Fibroblast of lung (primary cell): ENCODE measurements around the gene INO80E. TPM values are rescaled to one million over a fixed set of nuclear protein-coding genes. Genes with fewer than 3 reads are reported as not detected.

Source experiments
- DNase-seq, 2 donors: peaks; one replicate each; pipeline versions ENCODE4 v3.0.0 to v3.0.0-alpha.2; 2010; ENCODE audit warnings: low read depth in 2 of 2
- H2AFZ ChIP-seq: 2 replicates; pipeline ENCODE4 v1.5.1; 2012; ENCODE audit warnings: low read length, control low read depth, inconsistent platforms
- H3K27ac ChIP-seq: 2 replicates; pipeline ENCODE4 v1.5.1; 2011; ENCODE audit warnings: low read length, control low read depth; ENCODE audit not compliant: insufficient read depth
- H3K27me3 ChIP-seq: 2 replicates; pipeline ENCODE4 v1.5.1; 2011; ENCODE audit warnings: mild to moderate bottlenecking, low read length; ENCODE audit not compliant: control insufficient read depth, insufficient read depth
- H3K36me3 ChIP-seq: 2 replicates; pipeline ENCODE4 v1.5.1; 2011; ENCODE audit warnings: low read length; ENCODE audit not compliant: control insufficient read depth, insufficient read depth
- H3K4me1 ChIP-seq: 2 replicates; pipeline ENCODE4 v1.5.1; 2011; ENCODE audit warnings: low read length; ENCODE audit not compliant: control insufficient read depth, insufficient read depth; ENCODE audit errors: extremely low read depth
- H3K4me2 ChIP-seq: 2 replicates; pipeline ENCODE4 v1.5.1; 2011; ENCODE audit warnings: low read length, control low read depth; ENCODE audit not compliant: insufficient read depth; ENCODE audit errors: extremely low read depth
- H3K4me3 ChIP-seq, 4 experiments: fragments of 200-600 bp in 1 of 4; sonication (generic) in 1 of 4; replicated peaks in 1 of 4; 2 replicates each; pipeline ENCODE4 v1.5.1; 2011 to 2016; ENCODE audit warnings: low read length in 4 of 4, low read depth in 3 of 4, mild to moderate bottlenecking in 3 of 4, control low read depth in 2 of 4, inconsistent platforms in 1 of 4, mixed read lengths in 1 of 4; ENCODE audit not compliant: insufficient read depth in 1 of 4; ENCODE audit errors: control extremely low read depth in 1 of 4
- H3K79me2 ChIP-seq: 2 replicates; pipeline ENCODE4 v1.5.1; 2012; ENCODE audit warnings: mild to moderate bottlenecking, low read length, inconsistent platforms; ENCODE audit not compliant: control insufficient read depth, insufficient read depth
- H3K9ac ChIP-seq: 2 replicates; pipeline ENCODE4 v1.5.1; 2011; ENCODE audit warnings: mild to moderate bottlenecking, low read length, control low read depth; ENCODE audit not compliant: insufficient read depth
- H3K9me3 ChIP-seq: 2 replicates; pipeline ENCODE4 v1.5.1; 2012; ENCODE audit warnings: low read depth, low read length; ENCODE audit not compliant: control insufficient read depth, insufficient read depth
- H4K20me1 ChIP-seq: 2 replicates; pipeline ENCODE4 v1.5.1; 2011; ENCODE audit warnings: low read length; ENCODE audit not compliant: control insufficient read depth, insufficient read depth; ENCODE audit errors: extremely low read depth
- CTCF ChIP-seq, 2 donors: IDR thresholded peaks in 1 of 2; conservative IDR thresholded peaks in 1 of 2; 1 replicate in 1 of 2; 2 replicates in 1 of 2; pipeline ENCODE4 v1.5.1; 2011 to 2012; ENCODE audit warnings: low read length in 2 of 2, control low read depth in 1 of 2, inconsistent platforms in 1 of 2, low read depth in 1 of 2, mild to moderate bottlenecking in 1 of 2
- EZH2 ChIP-seq: IDR thresholded peaks from 2 replicates; pipeline ENCODE4 v1.5.1; 2012; ENCODE audit warnings: low read length, control low read depth, mild to moderate bottlenecking; ENCODE audit errors: missing control alignments
- polyA plus RNA-seq, 2 donors: library from polyadenylated mRNA; depleted of rRNA in 1 of 2; stranded (reverse) in 1 of 2; unstranded in 1 of 2; fragments of >200 nt; gene quantifications; 2 replicates each; pipeline ENCODE4 v1.2.1, GENCODE V29; 2011 to 2012; ENCODE audit warnings: missing spikeins in 1 of 2
- total RNA-seq: library from RNA; depleted of rRNA; stranded (reverse); fragments of >200 nt; gene quantifications from 2 replicates; pipeline ENCODE4 v1.2.1, GENCODE V29; 2014

INO80E gene
- total and polyA plus RNA-seq, 2 donors (not counting 1 experiment from before 2014, with no cell fraction given): 16.3 to 21.9 TPM

GRCh38 chr16:30000735-30001631 is 4.9 kb downstream of the INO80E start:
- DNase-seq: no peak
- H3K27ac ChIP-seq: no peak overlapping the region
- H3K36me3 ChIP-seq: peaks cover 8% of the 10 kb centered on the region
- H3K9me3 ChIP-seq: no peaks in the 10 kb centered on the region
- no peak overlapping the region for H2AFZ ChIP-seq
- H4K20me1 ChIP-seq: no peaks in the 10 kb centered on the region
- H3K4me2 ChIP-seq: no peak overlapping the region
- peaks cover 4% of the 10 kb centered on the region for H3K4me1 ChIP-seq
- H3K4me3 ChIP-seq: no peak overlapping the region
- H3K9ac ChIP-seq: no peak overlapping the region
- no peaks in the 10 kb centered on the region for H3K27me3 ChIP-seq
- TF ChIP-seq CTCF (conservative IDR thresholded peaks at IDR 0.05 in 1 of 2, IDR thresholded peaks at IDR 0.05 in 1 of 2; ENCODE audit: low read depth in 1 of 2, low read length in 2 of 2): peak in 1 of 2 donors; percentile 10
- no peak for TF ChIP-seq EZH2
- H3K79me2 ChIP-seq: peaks cover 6% of the 10 kb centered on the region

GRCh38 chr16:30002614-30003346 is 6.7 kb downstream of the INO80E start:
- Histone ChIP-seq H3K27ac (no peak overlapping the region), H3K9ac (no peak overlapping the region), H3K4me2 (no peak overlapping the region), H3K4me1 (no peaks in the 10 kb centered on the region), H3K36me3 (peaks cover 10% of the 10 kb centered on the region), H2AFZ (no peak overlapping the region), H3K9me3 (no peaks in the 10 kb centered on the region), H4K20me1 (no peaks in the 10 kb centered on the region), H3K27me3 (no peaks in the 10 kb centered on the region), H3K4me3 (no peak overlapping the region), H3K79me2 (no peaks in the 10 kb centered on the region)
- no peak for TF ChIP-seq CTCF (conservative IDR thresholded peaks at IDR 0.05 in 1 of 2, IDR thresholded peaks at IDR 0.05 in 1 of 2; ENCODE audit: low read depth in 1 of 2, low read length in 2 of 2)
- no peak for TF ChIP-seq EZH2
- DNase-seq: no peak

DNA sequence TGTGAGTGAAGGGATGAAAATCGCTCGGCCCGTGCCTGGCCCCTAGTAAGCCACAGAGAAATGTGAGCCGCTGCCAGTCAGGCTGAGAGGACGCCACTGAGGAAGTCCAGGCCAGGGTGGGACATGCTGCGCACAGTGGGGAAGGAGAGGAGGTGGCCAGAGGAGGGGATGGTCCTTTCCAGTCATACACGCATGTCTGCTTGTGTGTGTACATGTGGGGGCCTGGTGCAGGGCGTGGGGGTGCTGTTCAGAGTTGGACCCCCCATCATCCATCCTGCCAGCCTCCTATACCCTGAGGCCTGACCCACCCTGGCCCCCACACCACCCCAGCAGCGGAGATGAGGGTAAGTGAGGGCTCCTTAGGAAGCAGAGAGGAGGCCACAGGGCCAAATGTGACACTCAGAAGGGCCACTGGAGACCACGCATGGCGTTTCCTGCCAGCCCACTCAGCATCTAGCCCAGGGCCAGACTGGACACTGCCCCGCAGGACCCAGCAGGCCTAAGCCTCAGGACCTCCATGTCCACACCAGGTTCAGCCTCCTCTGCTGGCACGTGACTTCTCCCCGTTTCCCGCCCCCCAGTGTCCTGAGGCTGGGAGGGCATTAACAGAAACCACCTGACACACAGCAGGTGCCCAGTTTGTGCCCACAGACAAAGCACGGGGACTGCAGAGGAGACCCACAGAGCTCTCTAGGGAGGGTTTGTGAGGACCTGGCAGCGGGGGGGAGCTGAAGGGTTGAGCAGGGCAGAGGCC is 7.8 kb downstream of the INO80E start:
- DNase-seq: no peak
- no peak overlapping the region for H3K27ac ChIP-seq
- no peaks in the 10 kb centered on the region for H3K79me2 ChIP-seq
- H3K4me1 ChIP-seq: no peaks in the 10 kb centered on the region
- peaks cover 10% of the 10 kb centered on the region for H3K36me3 ChIP-seq
- H3K9me3 ChIP-seq: no peaks in the 10 kb centered on the region
- TF ChIP-seq EZH2 (no peak), CTCF (conservative IDR thresholded peaks at IDR 0.05 in 1 of 2, IDR thresholded peaks at IDR 0.05 in 1 of 2; ENCODE audit: low read depth in 1 of 2, low read length in 2 of 2) (no peak)
- H4K20me1 ChIP-seq: no peaks in the 10 kb centered on the region
- H3K27me3 ChIP-seq: no peaks in the 10 kb centered on the region
- H3K9ac ChIP-seq: no peak overlapping the region
- H3K4me2 ChIP-seq: no peak overlapping the region
- no peak overlapping the region for H2AFZ ChIP-seq
- no peak overlapping the region for H3K4me3 ChIP-seq
